Measurements from ENCODE around the gene DMPK.
"Not testable (repeated sequence)": the region's sequence is repeated elsewhere in the genome, so short reads cannot be mapped to it uniquely, and the experiment has no call there.

DMPK gene

GRCh38 chr19:45730368-45731288 lies 51.7 kb downstream of the DMPK start, which contains the start of gene FBXO46:
FBXO46 (minus strand) TSS chr19:45730896; CDS start chr19:45713495, 17,401 bp downstream.
- H3K4ac ChIP-seq (ENCODE audit: low read depth, low read length), result peak within 1 kb of the TSS; percentile 82
- peak within 1 kb of the TSS; percentile 82 for H3K4me3 ChIP-seq (ENCODE audit: low read depth, low read length)
- H2BK120ac ChIP-seq (ENCODE audit: insufficient read depth, low read length, poor library complexity), result peak within 1 kb of the TSS; percentile 56
- peaks cover 0 to 2% of the 10 kb centered on the region in 2 experiments for H3K4me1 ChIP-seq (ENCODE audit: control insufficient read depth in 1 of 2, insufficient read depth in 2 of 2, low read length in 2 of 2)
- H3K18ac ChIP-seq (ENCODE audit: low read length), result peak within 1 kb of the TSS; percentile 94
- peak within 1 kb of the TSS; percentile 69 for H4K91ac ChIP-seq (ENCODE audit: low read depth, low read length)
- peak within 1 kb of the TSS; percentile 50 for H2BK5ac ChIP-seq (ENCODE audit: low read depth, low read length, poor library complexity)
- H3K14ac ChIP-seq (ENCODE audit: low read length), result peak within 1 kb of the TSS; percentile 83
- no peaks in the 10 kb centered on the region for H3K27me3 ChIP-seq (ENCODE audit: insufficient read depth, low read length)
- H3K4me2 ChIP-seq (ENCODE audit: low read length), result peak within 1 kb of the TSS; percentile 81
- no peak within 1 kb of the TSS for H3K23ac ChIP-seq (ENCODE audit: low read length)
- peak within 1 kb of the TSS; percentile 64 for H2AK5ac ChIP-seq (ENCODE audit: low read length)
- DNase-seq, result peak; percentile 98 to 99
- peaks cover 12% of the 10 kb centered on the region for H3K79me2 ChIP-seq (ENCODE audit: control insufficient read depth, insufficient read depth, low read length, poor library complexity)
- H4K12ac ChIP-seq (ENCODE audit: low read depth, low read length), result peak within 1 kb of the TSS; percentile 83
- peaks cover 7% of the 10 kb centered on the region for H3K79me1 ChIP-seq (ENCODE audit: low read length)
- peak within 1 kb of the TSS; percentile 85 for H3K9ac ChIP-seq (ENCODE audit: low read length)
- H3K9me3 ChIP-seq (ENCODE audit: insufficient read depth, low read depth, low read length), result no peaks in the 10 kb centered on the region
- WGBS (ENCODE audit: extremely low coverage, insufficient coverage, insufficient read length), result no CpG with 5 or more reads among the region's 48 CpGs
- H3K27ac ChIP-seq (ENCODE audit: low read depth, low read length), result no peak within 1 kb of the TSS
- peak within 1 kb of the TSS; percentile 95 for H4K8ac ChIP-seq (ENCODE audit: low read depth, low read length)
- peak within 1 kb of the TSS; percentile 51 for H2BK12ac ChIP-seq (ENCODE audit: low read length)
- peak within 1 kb of the TSS; percentile 39 for H2AFZ ChIP-seq (ENCODE audit: insufficient read depth, low read length, poor library complexity)
- H3K36me3 ChIP-seq (ENCODE audit: control insufficient read depth in 1 of 2, insufficient read depth in 2 of 2, low read length in 2 of 2), result peaks cover 0 to 2% of the 10 kb centered on the region in 2 experiments

DNA sequence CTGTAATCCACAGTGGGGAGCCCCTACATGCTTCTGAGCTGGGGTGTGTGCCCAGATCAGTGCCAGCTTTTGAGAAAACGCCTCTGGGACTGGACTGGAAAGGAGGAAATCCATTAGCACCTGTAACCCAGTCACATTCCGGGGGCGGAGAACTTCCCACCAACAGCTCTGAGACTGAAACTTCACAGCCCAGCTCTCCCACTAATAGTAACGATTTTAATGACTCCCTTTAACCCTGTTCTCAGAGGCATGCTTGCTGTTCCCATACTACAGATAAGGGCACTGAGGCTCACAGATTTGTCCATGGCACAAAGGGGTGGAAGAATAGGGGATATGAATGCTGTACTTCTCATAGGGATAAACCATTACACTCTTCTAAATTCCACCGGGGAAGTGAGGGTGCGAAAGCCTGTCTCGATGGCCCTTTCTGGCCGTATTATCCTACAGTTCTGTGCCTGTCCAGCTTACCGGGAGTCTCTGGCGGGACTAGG lies 52.4 kb downstream of the DMPK start:
- peak overlapping the region; percentile 85 for H3K9ac ChIP-seq (ENCODE audit: low read length)
- peak overlapping the region; percentile 56 for H2BK120ac ChIP-seq (ENCODE audit: insufficient read depth, low read length, poor library complexity)
- H3K9me3 ChIP-seq (ENCODE audit: insufficient read depth, low read depth, low read length), result no peaks in the 10 kb centered on the region
- H3K4me3 ChIP-seq (ENCODE audit: low read depth, low read length), result peak overlapping the region; percentile 82
- H3K14ac ChIP-seq (ENCODE audit: low read length), result peak overlapping the region; percentile 83
- no peak overlapping the region for H2BK5ac ChIP-seq (ENCODE audit: low read depth, low read length, poor library complexity)
- peaks cover 12% of the 10 kb centered on the region for H3K79me2 ChIP-seq (ENCODE audit: control insufficient read depth, insufficient read depth, low read length, poor library complexity)
- H2BK12ac ChIP-seq (ENCODE audit: low read length), result peak overlapping the region; percentile 51
- DNase-seq, result peak in 1 of 2 donors; percentile 49
- no peak overlapping the region for H3K23ac ChIP-seq (ENCODE audit: low read length)
- H3K36me3 ChIP-seq (ENCODE audit: control insufficient read depth in 1 of 2, insufficient read depth in 2 of 2, low read length in 2 of 2), result peaks cover 0 to 2% of the 10 kb centered on the region in 2 experiments
- H3K79me1 ChIP-seq (ENCODE audit: low read length), result peaks cover 7% of the 10 kb centered on the region
- no peaks in the 10 kb centered on the region for H3K27me3 ChIP-seq (ENCODE audit: insufficient read depth, low read length)
- peak overlapping the region; percentile 95 for H4K8ac ChIP-seq (ENCODE audit: low read depth, low read length)
- H4K12ac ChIP-seq (ENCODE audit: low read depth, low read length), result peak overlapping the region; percentile 21
- H3K4ac ChIP-seq (ENCODE audit: low read depth, low read length), result peak overlapping the region; percentile 82
- H3K4me1 ChIP-seq (ENCODE audit: control insufficient read depth in 1 of 2, insufficient read depth in 2 of 2, low read length in 2 of 2), result peaks cover 0 to 2% of the 10 kb centered on the region in 2 experiments
- H3K18ac ChIP-seq (ENCODE audit: low read length), result peak overlapping the region; percentile 94
- H3K4me2 ChIP-seq (ENCODE audit: low read length), result peak overlapping the region; percentile 81
- no peak overlapping the region for H2AFZ ChIP-seq (ENCODE audit: insufficient read depth, low read length, poor library complexity)
- H4K91ac ChIP-seq (ENCODE audit: low read depth, low read length), result peak overlapping the region; percentile 69
- peak overlapping the region; percentile 61 for H2AK5ac ChIP-seq (ENCODE audit: low read length)
- WGBS (ENCODE audit: extremely low coverage, insufficient coverage, insufficient read length), result no CpG with 5 or more reads among the region's 10 CpGs
- no peak overlapping the region for H3K27ac ChIP-seq (ENCODE audit: low read depth, low read length)

DNA sequence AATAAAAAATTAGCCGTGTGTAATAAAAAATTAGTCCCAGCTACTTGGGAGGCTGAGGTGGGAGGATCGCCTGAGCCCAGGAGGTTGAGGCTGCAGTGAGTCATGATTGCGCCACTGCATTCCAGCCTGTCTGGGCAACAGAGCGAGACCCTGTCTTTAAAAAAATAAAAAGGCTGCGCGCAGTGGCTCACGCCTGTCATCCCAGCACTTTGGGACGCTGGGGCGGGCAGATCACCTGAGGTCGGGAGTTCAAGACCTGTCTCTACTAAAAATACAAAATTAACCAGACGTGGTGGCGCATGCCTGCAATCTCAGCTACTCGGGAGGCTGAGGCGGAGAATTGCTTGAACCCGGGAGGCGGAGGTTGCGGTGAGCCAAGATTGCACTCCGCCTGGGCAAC lies 53.6 kb downstream of the DMPK start:
- H3K4me2 ChIP-seq (ENCODE audit: low read length); H3K23ac ChIP-seq (ENCODE audit: low read length); H3K4me3 ChIP-seq (ENCODE audit: low read depth, low read length); H4K8ac ChIP-seq (ENCODE audit: low read depth, low read length); H3K18ac ChIP-seq (ENCODE audit: low read length); H2BK12ac ChIP-seq (ENCODE audit: low read length); H2BK5ac ChIP-seq (ENCODE audit: low read depth, low read length, poor library complexity); H3K79me1 ChIP-seq (ENCODE audit: low read length); H3K9ac ChIP-seq (ENCODE audit: low read length); H2AFZ ChIP-seq (ENCODE audit: insufficient read depth, low read length, poor library complexity); H3K9me3 ChIP-seq (ENCODE audit: insufficient read depth, low read depth, low read length); H3K4me1 ChIP-seq (ENCODE audit: control insufficient read depth in 1 of 2, insufficient read depth in 2 of 2, low read length in 2 of 2); H3K36me3 ChIP-seq (ENCODE audit: control insufficient read depth in 1 of 2, insufficient read depth in 2 of 2, low read length in 2 of 2); H3K14ac ChIP-seq (ENCODE audit: low read length); H4K91ac ChIP-seq (ENCODE audit: low read depth, low read length); H3K27me3 ChIP-seq (ENCODE audit: insufficient read depth, low read length); H4K12ac ChIP-seq (ENCODE audit: low read depth, low read length); H2AK5ac ChIP-seq (ENCODE audit: low read length); H2BK120ac ChIP-seq (ENCODE audit: insufficient read depth, low read length, poor library complexity); H3K27ac ChIP-seq (ENCODE audit: low read depth, low read length): not testable (repeated sequence)
- H3K4ac ChIP-seq (ENCODE audit: low read depth, low read length), result peak overlapping the region; percentile 27
- peaks cover 12% of the 10 kb centered on the region for H3K79me2 ChIP-seq (ENCODE audit: control insufficient read depth, insufficient read depth, low read length, poor library complexity)
- peak; percentile 89 to 90 for DNase-seq
- no CpG with 5 or more reads among the region's 18 CpGs for whole genome bisulfite sequencing (ENCODE audit: extremely low coverage, insufficient coverage, insufficient read length)

DNA sequence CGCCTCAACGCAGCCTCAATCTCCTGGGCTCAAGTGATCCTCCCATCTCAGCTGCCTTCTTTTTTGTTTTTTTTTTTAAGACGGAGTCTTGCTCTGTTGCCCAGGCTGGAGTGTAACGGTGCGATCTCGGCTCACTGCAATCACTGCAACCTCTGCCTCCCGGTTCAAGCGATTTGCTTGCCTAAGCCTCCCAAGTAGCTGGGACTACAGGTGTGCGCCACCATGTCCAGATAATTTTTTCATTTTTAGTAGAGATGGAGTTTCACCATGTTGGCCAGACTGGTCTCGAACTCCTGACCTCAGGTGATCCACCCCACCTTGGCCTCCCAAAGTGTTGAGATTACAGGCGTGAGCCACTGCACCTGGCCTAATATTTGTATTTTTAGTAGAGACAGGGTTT lies 62.2 kb downstream of the DMPK start:
- not testable (repeated sequence) for H4K12ac ChIP-seq (ENCODE audit: low read depth, low read length); H3K27ac ChIP-seq (ENCODE audit: low read depth, low read length); H3K23ac ChIP-seq (ENCODE audit: low read length); H3K79me1 ChIP-seq (ENCODE audit: low read length); H3K9ac ChIP-seq (ENCODE audit: low read length); H2AFZ ChIP-seq (ENCODE audit: insufficient read depth, low read length, poor library complexity); H3K18ac ChIP-seq (ENCODE audit: low read length); H2AK5ac ChIP-seq (ENCODE audit: low read length); H3K27me3 ChIP-seq (ENCODE audit: insufficient read depth, low read length); H2BK120ac ChIP-seq (ENCODE audit: insufficient read depth, low read length, poor library complexity); H2BK5ac ChIP-seq (ENCODE audit: low read depth, low read length, poor library complexity); H3K14ac ChIP-seq (ENCODE audit: low read length); H3K79me2 ChIP-seq (ENCODE audit: control insufficient read depth, insufficient read depth, low read length, poor library complexity); DNase-seq; H2BK12ac ChIP-seq (ENCODE audit: low read length); H3K9me3 ChIP-seq (ENCODE audit: insufficient read depth, low read depth, low read length); H3K4ac ChIP-seq (ENCODE audit: low read depth, low read length); H4K8ac ChIP-seq (ENCODE audit: low read depth, low read length); H4K91ac ChIP-seq (ENCODE audit: low read depth, low read length); H3K4me3 ChIP-seq (ENCODE audit: low read depth, low read length); H3K4me2 ChIP-seq (ENCODE audit: low read length)
- no CpG with 5 or more reads among the region's 11 CpGs for WGBS (ENCODE audit: extremely low coverage, insufficient coverage, insufficient read length)
- Histone ChIP-seq H3K36me3 (ENCODE audit: control insufficient read depth in 1 of 2, insufficient read depth in 2 of 2, low read length in 2 of 2) (peaks cover 14 to 19% of the 10 kb centered on the region in 2 experiments), H3K4me1 (ENCODE audit: control insufficient read depth in 1 of 2, insufficient read depth in 2 of 2, low read length in 2 of 2) (peaks cover 15 to 16% of the 10 kb centered on the region in 2 experiments)
